Keratinocyte (primary cell): ENCODE results near the gene MSI1.

Source experiments
- EZH2 ChIP-seq: IDR thresholded peaks from one replicate; pipeline ENCODE4 v1.6.1; 2012; ENCODE audit warnings: inconsistent platforms, mild to moderate bottlenecking, low read length, moderate library complexity
- TF ChIP-seq, protein P1 (sequence below), 3 experiments: IDR thresholded peaks in 1 of 3; conservative IDR thresholded peaks in 1 of 3; optimal IDR thresholded peaks in 1 of 3; 2 replicates in 2 of 3; 3 replicates in 1 of 3; pipeline versions ENCODE3 to v1.5.1; 2011; ENCODE audit warnings: low read length in 3 of 3, mild to moderate bottlenecking in 3 of 3, moderate library complexity in 2 of 3, control low read depth in 1 of 3, inconsistent platforms in 1 of 3; ENCODE audit not compliant: insufficient read depth in 2 of 3; ENCODE audit errors: extremely low read depth in 1 of 3

DNA sequence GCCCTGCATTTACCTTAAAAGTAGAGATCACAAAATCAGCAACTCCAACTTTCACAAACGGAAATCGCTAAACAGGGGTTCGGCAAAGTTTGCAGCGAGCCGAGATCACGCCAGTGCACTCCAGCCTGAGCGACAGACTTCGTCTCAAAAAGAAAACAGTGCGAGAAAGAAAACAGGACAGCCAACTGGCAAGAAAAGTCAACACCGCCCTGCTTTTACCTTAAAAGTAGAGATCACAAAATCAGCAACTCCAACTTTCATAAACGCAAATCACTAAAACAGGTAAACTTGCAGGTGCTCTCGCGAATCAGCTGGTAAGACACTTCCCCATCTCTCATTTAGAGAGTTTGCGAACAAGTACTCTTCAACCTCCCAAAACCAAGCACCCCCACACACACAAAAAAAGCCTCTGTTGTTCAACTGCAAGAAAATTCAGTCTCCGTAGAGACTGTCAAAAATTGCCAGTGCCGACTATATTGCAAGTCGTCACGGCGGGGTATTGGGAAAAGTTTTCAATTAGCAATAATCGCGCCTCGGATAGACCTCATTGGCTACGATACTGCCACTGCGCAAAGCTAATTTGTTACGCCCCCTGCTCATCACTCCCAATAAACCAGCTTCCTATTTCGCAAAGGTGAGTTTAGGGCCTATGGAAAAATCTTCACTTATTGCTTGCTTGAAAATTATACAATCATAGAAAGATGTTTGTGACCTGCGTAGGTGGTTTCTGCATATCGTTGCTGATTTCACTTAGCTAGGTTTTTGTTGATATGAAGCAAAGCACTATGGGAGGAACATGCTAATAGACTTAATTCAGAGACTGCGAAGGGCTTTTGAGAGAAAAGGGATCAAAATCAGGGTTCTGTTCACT lies 76.1 kb downstream of the MSI1 start, which contains the start of gene RNU4-1:
- TF ChIP-seq, protein P1, sequence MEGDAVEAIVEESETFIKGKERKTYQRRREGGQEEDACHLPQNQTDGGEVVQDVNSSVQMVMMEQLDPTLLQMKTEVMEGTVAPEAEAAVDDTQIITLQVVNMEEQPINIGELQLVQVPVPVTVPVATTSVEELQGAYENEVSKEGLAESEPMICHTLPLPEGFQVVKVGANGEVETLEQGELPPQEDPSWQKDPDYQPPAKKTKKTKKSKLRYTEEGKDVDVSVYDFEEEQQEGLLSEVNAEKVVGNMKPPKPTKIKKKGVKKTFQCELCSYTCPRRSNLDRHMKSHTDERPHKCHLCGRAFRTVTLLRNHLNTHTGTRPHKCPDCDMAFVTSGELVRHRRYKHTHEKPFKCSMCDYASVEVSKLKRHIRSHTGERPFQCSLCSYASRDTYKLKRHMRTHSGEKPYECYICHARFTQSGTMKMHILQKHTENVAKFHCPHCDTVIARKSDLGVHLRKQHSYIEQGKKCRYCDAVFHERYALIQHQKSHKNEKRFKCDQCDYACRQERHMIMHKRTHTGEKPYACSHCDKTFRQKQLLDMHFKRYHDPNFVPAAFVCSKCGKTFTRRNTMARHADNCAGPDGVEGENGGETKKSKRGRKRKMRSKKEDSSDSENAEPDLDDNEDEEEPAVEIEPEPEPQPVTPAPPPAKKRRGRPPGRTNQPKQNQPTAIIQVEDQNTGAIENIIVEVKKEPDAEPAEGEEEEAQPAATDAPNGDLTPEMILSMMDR (optimal IDR thresholded peaks at IDR 0.05 in 1 of 3, IDR thresholded peaks at IDR 0.05 in 1 of 3, conservative IDR thresholded peaks at IDR 0.05 in 1 of 3; ENCODE audit: extremely low read depth in 1 of 3, insufficient read depth in 2 of 3, low read length in 3 of 3): no peak
- no peak for TF ChIP-seq EZH2
